ENCODE measurements around the gene TRUB1. TPM values are rescaled to one million over a fixed set of nuclear protein-coding genes. Genes with fewer than 3 reads are reported as not detected.

TRUB1 gene
- total RNA-seq, 1 donor from 2014 or later = 13.9 TPM

GRCh38 chr10:114975091-114975490 lies 37.1 kb downstream of the TRUB1 start:
- Mint-ChIP-seq H3K4me3 (no peak overlapping the region), H3K9me3 (no peaks in the 10 kb centered on the region), H3K27ac (no peak overlapping the region), H3K36me3 (ENCODE audit: low read depth) (peaks cover 47% of the 10 kb centered on the region), H3K27me3 (no peaks in the 10 kb centered on the region), H3K4me1 (no peaks in the 10 kb centered on the region)
- TF ChIP-seq CTCF (IDR thresholded peaks at IDR 0.05) = no peak
- CTCF ChIA-PET = no interaction called here
- intact Hi-C loops (cut with micrococcal nuclease) = no loop called here
- POLR2A ChIA-PET = no interaction called here
- ATAC-seq (ENCODE audit: low read depth) (no peak), DNase-seq (no peak)

GRCh38 chr10:114982989-114983388 lies 45.0 kb downstream of the TRUB1 start:
- intact Hi-C loops (cut with micrococcal nuclease) = no loop called here
- no peak for DNase-seq
- no peak overlapping the region for H3K27ac Mint-ChIP-seq
- H3K4me3 Mint-ChIP-seq = no peak overlapping the region
- H3K27me3 Mint-ChIP-seq = no peaks in the 10 kb centered on the region
- peaks cover 67% of the 10 kb centered on the region for H3K36me3 Mint-ChIP-seq (ENCODE audit: low read depth)
- no peak for TF ChIP-seq CTCF (IDR thresholded peaks at IDR 0.05)
- POLR2A ChIA-PET = no interaction called here
- H3K4me1 Mint-ChIP-seq = no peaks in the 10 kb centered on the region
- CTCF ChIA-PET = no interaction called here
- peaks cover 31% of the 10 kb centered on the region for H3K9me3 Mint-ChIP-seq
- ATAC-seq (ENCODE audit: low read depth) = no peak

GRCh38 chr10:114987995-114988394 lies 50.0 kb downstream of the TRUB1 start:
- ChIA-PET POLR2A (no interaction called here), CTCF (no interaction called here)
- Mint-ChIP-seq H3K4me1 (no peaks in the 10 kb centered on the region), H3K4me3 (no peak overlapping the region), H3K27ac (no peak overlapping the region), H3K27me3 (no peaks in the 10 kb centered on the region), H3K36me3 (ENCODE audit: low read depth) (peaks cover 48% of the 10 kb centered on the region), H3K9me3 (peaks cover 22% of the 10 kb centered on the region)
- no peak for DNase-seq
- no peak for ATAC-seq (ENCODE audit: low read depth)
- no peak for TF ChIP-seq CTCF (IDR thresholded peaks at IDR 0.05)
- intact Hi-C loops (cut with micrococcal nuclease) = no loop called here

- Mint-ChIP-seq H3K27ac (no peak overlapping the region), H3K4me3 (no peak overlapping the region), H3K36me3 (ENCODE audit: low read depth) (peaks cover 24% of the 10 kb centered on the region), H3K4me1 (no peaks in the 10 kb centered on the region), H3K27me3 (no peaks in the 10 kb centered on the region), H3K9me3 (peaks cover 4% of the 10 kb centered on the region)
- no peak for TF ChIP-seq CTCF (IDR thresholded peaks at IDR 0.05)
- ATAC-seq (ENCODE audit: low read depth) (no peak), DNase-seq (no peak)
- CTCF ChIA-PET = no interaction called here
- intact Hi-C loops (cut with micrococcal nuclease) = no loop called here
- POLR2A ChIA-PET = no interaction called here
These were observed 52.6 kb downstream of the TRUB1 start for GRCh38 chr10:114990586-114990985.

GRCh38 chr10:114990991-114991390 lies 53.0 kb downstream of the TRUB1 start:
- no peaks in the 10 kb centered on the region for H3K4me1 Mint-ChIP-seq
- H3K9me3 Mint-ChIP-seq = no peaks in the 10 kb centered on the region
- H3K27ac Mint-ChIP-seq = no peak overlapping the region
- TF ChIP-seq CTCF (IDR thresholded peaks at IDR 0.05) = no peak
- H3K36me3 Mint-ChIP-seq (ENCODE audit: low read depth) = peaks cover 20% of the 10 kb centered on the region
- CTCF ChIA-PET = interaction anchor here (1.1 kb wide), 1 partner anchor 12 kb away, joined by 4 read pairs; no protein-coding TSS in a partner anchor
- POLR2A ChIA-PET = no interaction called here
- H3K4me3 Mint-ChIP-seq = no peak overlapping the region
- intact Hi-C loops (cut with micrococcal nuclease) = no loop called here
- ATAC-seq (ENCODE audit: low read depth) (no peak), DNase-seq (no peak)
- H3K27me3 Mint-ChIP-seq = no peaks in the 10 kb centered on the region

All from activated B cell treated with CpG ODN at 0.5 μM for 24 hours (primary cell).